ENCODE results near the gene LEMD3. TPM values are rescaled to one million over a fixed set of nuclear protein-coding genes. Genes with fewer than 3 reads are reported as not detected.

LEMD3 gene
- total RNA-seq, 2 experiments from 2014 or later, result 67.1 to 68.8 TPM

GRCh38 chr12:65162609-65163008 lies 6.8 kb upstream of the LEMD3 start:
- DNase-seq (no peak), ATAC-seq (ENCODE audit: poor library complexity) (no peak)
- no peak overlapping the region for H3K27ac ChIP-seq (ENCODE audit: low read depth in 1 of 2, low read length in 2 of 2)

GRCh38 chr12:65164244-65164643 lies 5.1 kb upstream of the LEMD3 start:
- Mint-ChIP-seq H3K36me3 (ENCODE audit: low read depth) (peaks cover 4% of the 10 kb centered on the region), H3K9me3 (no peaks in the 10 kb centered on the region), H3K4me1 (ENCODE audit: low read depth) (peaks cover 7% of the 10 kb centered on the region), H3K27me3 (peaks cover 37% of the 10 kb centered on the region), H3K27ac (no peak overlapping the region), H3K4me3 (no peak overlapping the region)
- Histone ChIP-seq H3K9me3 (ENCODE audit: control insufficient read depth in 1 of 2, insufficient read depth in 1 of 2, low read length in 2 of 2) (no peaks in the 10 kb centered on the region), H3K27me3 (ENCODE audit: control insufficient read depth in 1 of 2, insufficient read depth in 2 of 2, low read length in 2 of 2) (peaks cover 12 to 18% of the 10 kb centered on the region in 2 experiments), H3K36me3 (ENCODE audit: insufficient read depth, low read length) (no peaks in the 10 kb centered on the region), H3K4me3 (ENCODE audit: low read length) (no peak overlapping the region), H3K4me1 (ENCODE audit: insufficient read depth, low read length) (peaks cover 3% of the 10 kb centered on the region), H3K27ac (ENCODE audit: low read depth in 1 of 2, low read length in 2 of 2) (no peak overlapping the region)
- ChIA-PET POLR2A (interaction anchor here (0.6 kb wide), 1 partner anchor 64 kb away, joined by 3 read pairs; no protein-coding TSS in a partner anchor), CTCF (interaction anchor here (0.9 kb wide), 1 partner anchor 68 kb away, joined by 3 read pairs; no protein-coding TSS in a partner anchor)
- TF ChIP-seq CTCF (IDR thresholded peaks at IDR 0.05), result no peak
- ATAC-seq (ENCODE audit: poor library complexity) (no peak), DNase-seq (no peak)
- intact Hi-C loops (cut with DNase I, micrococcal nuclease), result no loop called here

More at GRCh38 chr12:65162609-65163008, 6.8 kb upstream of the LEMD3 start:
- H3K36me3 ChIP-seq (ENCODE audit: insufficient read depth, low read length), result no peaks in the 10 kb centered on the region
- Mint-ChIP-seq H3K36me3 (ENCODE audit: low read depth) (no peaks in the 10 kb centered on the region), H3K27ac (no peak overlapping the region), H3K4me1 (ENCODE audit: low read depth) (no peaks in the 10 kb centered on the region), H3K27me3 (peaks cover 37% of the 10 kb centered on the region), H3K4me3 (no peak overlapping the region), H3K9me3 (no peaks in the 10 kb centered on the region)
- intact Hi-C loops (cut with DNase I, micrococcal nuclease), result no loop called here
- POLR2A ChIA-PET, result no interaction called here
- H3K9me3 ChIP-seq (ENCODE audit: control insufficient read depth in 1 of 2, insufficient read depth in 1 of 2, low read length in 2 of 2), result no peaks in the 10 kb centered on the region
- no peak overlapping the region for H3K4me3 ChIP-seq (ENCODE audit: low read length)
- no peaks in the 10 kb centered on the region for H3K4me1 ChIP-seq (ENCODE audit: insufficient read depth, low read length)
- no peak for TF ChIP-seq CTCF (IDR thresholded peaks at IDR 0.05)
- CTCF ChIA-PET, result no interaction called here
- peaks cover 12 to 18% of the 10 kb centered on the region in 2 experiments for H3K27me3 ChIP-seq (ENCODE audit: control insufficient read depth in 1 of 2, insufficient read depth in 2 of 2, low read length in 2 of 2)

GRCh38 chr12:65164774-65165173 lies 4.6 kb upstream of the LEMD3 start:
- intact Hi-C loops (cut with DNase I, micrococcal nuclease), result loop anchor here (5.0 kb wide), 2 partner anchors 37 to 407 kb away; partner anchors contain the start of gene GNS (in 1 of the 2)
- TF ChIP-seq CTCF (IDR thresholded peaks at IDR 0.05), result no peak
- H3K36me3 ChIP-seq (ENCODE audit: insufficient read depth, low read length), result no peaks in the 10 kb centered on the region
- ATAC-seq (ENCODE audit: poor library complexity) (no peak), DNase-seq (no peak)
- H3K27ac ChIP-seq (ENCODE audit: low read depth in 1 of 2, low read length in 2 of 2), result no peak overlapping the region
- H3K9me3 ChIP-seq (ENCODE audit: control insufficient read depth in 1 of 2, insufficient read depth in 1 of 2, low read length in 2 of 2), result no peaks in the 10 kb centered on the region
- Mint-ChIP-seq H3K4me3 (no peak overlapping the region), H3K27ac (no peak overlapping the region), H3K36me3 (ENCODE audit: low read depth) (peaks cover 9% of the 10 kb centered on the region), H3K9me3 (no peaks in the 10 kb centered on the region), H3K27me3 (peaks cover 35% of the 10 kb centered on the region), H3K4me1 (ENCODE audit: low read depth) (peaks cover 10% of the 10 kb centered on the region)
- H3K27me3 ChIP-seq (ENCODE audit: control insufficient read depth in 1 of 2, insufficient read depth in 2 of 2, low read length in 2 of 2), result peaks cover 12 to 18% of the 10 kb centered on the region in 2 experiments
- POLR2A ChIA-PET, result interaction anchor here (0.6 kb wide), 1 partner anchor 64 kb away, joined by 3 read pairs; no protein-coding TSS in a partner anchor
- H3K4me1 ChIP-seq (ENCODE audit: insufficient read depth, low read length), result peaks cover 3% of the 10 kb centered on the region
- CTCF ChIA-PET, result interaction anchor here (0.9 kb wide), 1 partner anchor 68 kb away, joined by 3 read pairs; no protein-coding TSS in a partner anchor
- no peak overlapping the region for H3K4me3 ChIP-seq (ENCODE audit: low read length)
